ENCODE results near the gene ACTR10.

ACTR10 gene

DNA sequence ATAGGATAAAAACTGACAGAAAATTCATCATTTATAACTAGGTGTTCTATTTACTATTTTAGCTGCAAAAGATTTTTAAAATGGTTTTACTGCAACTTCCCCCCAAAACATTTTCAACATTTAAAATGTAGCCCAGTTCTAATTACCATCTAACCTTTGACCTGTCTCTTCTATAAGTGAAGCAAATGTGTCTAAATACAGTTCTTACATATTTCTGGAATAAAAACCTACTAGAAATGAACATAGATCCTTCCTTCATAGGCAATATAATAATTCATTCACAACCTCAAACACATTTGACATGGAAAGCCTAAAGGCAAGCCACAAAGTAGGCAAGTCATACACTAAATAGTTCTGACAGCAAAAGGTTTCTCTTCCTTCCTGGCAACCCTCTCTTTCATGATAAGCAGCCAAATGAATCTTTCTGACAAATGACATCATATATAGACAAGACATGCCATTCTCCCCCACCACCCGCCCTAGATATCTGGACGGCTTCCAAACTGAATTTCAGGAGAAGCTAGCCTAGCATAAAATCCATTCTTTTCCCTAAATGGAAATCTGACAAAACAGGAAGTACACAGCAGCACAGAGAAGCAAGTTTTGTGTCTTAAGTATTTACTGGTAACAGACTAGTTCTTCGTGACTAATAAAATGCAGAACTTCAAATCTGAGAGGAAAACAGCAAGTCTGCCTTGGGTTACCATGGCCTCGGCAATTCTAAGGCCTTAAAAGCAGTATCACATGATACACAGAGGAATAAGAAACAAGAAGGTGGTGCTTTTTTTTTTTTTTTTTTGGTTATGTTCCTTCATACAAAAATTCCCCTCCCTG, 81.2 kb downstream of the ACTR10 start:
- peaks cover 67% of the 10 kb centered on the region for H3K36me3 ChIP-seq
- H3K4me3 ChIP-seq (ENCODE audit: low read depth, low read length) = no peak overlapping the region
- no peak overlapping the region for H3K27ac ChIP-seq
- H3K27me3 ChIP-seq (ENCODE audit: insufficient read depth, low read depth, severe bottlenecking) = no peaks in the 10 kb centered on the region
- TF ChIP-seq, protein P1, sequence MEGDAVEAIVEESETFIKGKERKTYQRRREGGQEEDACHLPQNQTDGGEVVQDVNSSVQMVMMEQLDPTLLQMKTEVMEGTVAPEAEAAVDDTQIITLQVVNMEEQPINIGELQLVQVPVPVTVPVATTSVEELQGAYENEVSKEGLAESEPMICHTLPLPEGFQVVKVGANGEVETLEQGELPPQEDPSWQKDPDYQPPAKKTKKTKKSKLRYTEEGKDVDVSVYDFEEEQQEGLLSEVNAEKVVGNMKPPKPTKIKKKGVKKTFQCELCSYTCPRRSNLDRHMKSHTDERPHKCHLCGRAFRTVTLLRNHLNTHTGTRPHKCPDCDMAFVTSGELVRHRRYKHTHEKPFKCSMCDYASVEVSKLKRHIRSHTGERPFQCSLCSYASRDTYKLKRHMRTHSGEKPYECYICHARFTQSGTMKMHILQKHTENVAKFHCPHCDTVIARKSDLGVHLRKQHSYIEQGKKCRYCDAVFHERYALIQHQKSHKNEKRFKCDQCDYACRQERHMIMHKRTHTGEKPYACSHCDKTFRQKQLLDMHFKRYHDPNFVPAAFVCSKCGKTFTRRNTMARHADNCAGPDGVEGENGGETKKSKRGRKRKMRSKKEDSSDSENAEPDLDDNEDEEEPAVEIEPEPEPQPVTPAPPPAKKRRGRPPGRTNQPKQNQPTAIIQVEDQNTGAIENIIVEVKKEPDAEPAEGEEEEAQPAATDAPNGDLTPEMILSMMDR (IDR thresholded peaks at IDR 0.05; ENCODE audit: low read depth, low read length) = no peak
- no peak for DNase-seq
- H3K9me3 ChIP-seq (ENCODE audit: severe bottlenecking) = no peaks in the 10 kb centered on the region

DNA sequence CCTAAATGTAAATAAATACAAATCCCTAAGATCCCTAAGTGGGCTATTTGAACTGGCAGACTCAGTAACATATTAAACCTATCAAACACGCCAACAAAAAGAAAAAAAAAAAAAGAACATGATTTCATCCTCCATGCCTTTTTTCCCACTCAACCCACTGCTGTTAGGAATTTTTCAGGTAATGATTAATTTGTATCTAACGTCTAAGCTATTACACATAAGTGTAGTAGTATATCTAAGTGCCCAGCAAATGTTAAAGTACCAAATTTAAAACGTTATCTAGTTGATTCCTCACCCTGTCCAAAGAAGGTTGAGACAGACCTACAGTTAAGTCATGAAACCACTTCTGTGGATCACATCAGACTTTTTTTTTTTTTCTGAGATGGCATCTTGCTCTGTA, 82.0 kb downstream of the ACTR10 start:
- H3K4me3 ChIP-seq (ENCODE audit: low read depth, low read length) = no peak overlapping the region
- peaks cover 68% of the 10 kb centered on the region for H3K36me3 ChIP-seq

DNA sequence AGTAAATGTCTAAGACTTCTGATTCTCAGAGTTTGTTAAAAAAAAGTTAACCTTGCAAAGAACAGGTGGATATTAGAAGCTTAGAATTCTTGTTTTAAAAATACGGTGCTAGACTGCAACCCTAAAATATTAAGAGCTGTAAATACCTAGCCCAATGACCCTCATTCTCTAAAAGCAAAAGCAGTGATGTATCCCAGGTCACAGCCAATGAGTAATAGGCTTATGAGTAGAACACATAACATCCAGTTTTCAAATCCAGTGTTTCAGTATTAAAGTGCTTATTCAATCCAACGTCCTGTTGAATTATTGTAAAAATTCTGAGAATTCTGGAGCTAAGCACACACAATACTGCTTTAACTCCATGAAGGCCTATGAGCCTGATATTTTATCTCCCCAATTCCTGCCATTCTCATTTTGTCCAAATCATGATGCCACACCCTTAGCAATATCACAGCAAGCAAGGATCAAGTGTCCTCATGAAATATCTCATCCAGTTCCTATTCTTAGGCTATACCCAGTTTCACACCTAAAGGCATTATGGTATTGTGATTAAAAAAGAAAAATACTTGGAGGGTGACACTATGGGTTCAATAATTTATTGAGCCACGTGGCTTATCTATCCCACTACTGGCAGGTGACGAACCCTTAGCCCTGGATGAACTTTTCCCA, 83.1 kb downstream of the ACTR10 start:
- no peak for DNase-seq
- peaks cover 77% of the 10 kb centered on the region for H3K36me3 ChIP-seq
- no peak overlapping the region for H3K4me3 ChIP-seq (ENCODE audit: low read depth, low read length)
- H3K9me3 ChIP-seq (ENCODE audit: severe bottlenecking) = no peaks in the 10 kb centered on the region
- H3K27ac ChIP-seq = no peak overlapping the region
- H3K27me3 ChIP-seq (ENCODE audit: insufficient read depth, low read depth, severe bottlenecking) = no peaks in the 10 kb centered on the region
- TF ChIP-seq, protein P1 (IDR thresholded peaks at IDR 0.05; ENCODE audit: low read depth, low read length) = no peak

More for the DNA sequence above, 82.0 kb downstream of the ACTR10 start:
- Histone ChIP-seq H3K27me3 (ENCODE audit: insufficient read depth, low read depth, severe bottlenecking) (no peaks in the 10 kb centered on the region), H3K9me3 (ENCODE audit: severe bottlenecking) (no peaks in the 10 kb centered on the region), H3K27ac (no peak overlapping the region)
- TF ChIP-seq, protein P1 (IDR thresholded peaks at IDR 0.05; ENCODE audit: low read depth, low read length) = no peak
- DNase-seq = no peak

DNA sequence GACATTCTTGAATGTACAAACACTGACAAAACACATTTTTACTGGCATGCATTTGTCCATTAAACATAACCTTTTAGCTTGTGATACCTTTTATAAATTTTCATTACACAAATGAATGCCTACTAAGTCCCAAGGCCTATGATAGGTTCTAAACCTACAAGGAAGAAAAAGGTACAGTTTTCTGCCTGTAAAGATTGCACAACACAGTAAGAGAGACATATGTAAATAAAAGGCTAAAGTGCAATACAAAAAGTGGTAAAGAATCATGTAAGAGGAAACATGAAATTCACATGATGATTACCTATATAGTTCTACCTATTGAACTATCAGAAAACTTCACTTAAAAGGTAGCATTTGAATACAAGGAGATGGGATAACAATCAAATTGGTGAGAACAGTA, 83.8 kb downstream of the ACTR10 start:
- Histone ChIP-seq H3K27me3 (ENCODE audit: insufficient read depth, low read depth, severe bottlenecking) (no peaks in the 10 kb centered on the region), H3K36me3 (peaks cover 78% of the 10 kb centered on the region), H3K9me3 (ENCODE audit: severe bottlenecking) (no peaks in the 10 kb centered on the region), H3K4me3 (ENCODE audit: low read depth, low read length) (no peak overlapping the region), H3K27ac (no peak overlapping the region)
- no peak for DNase-seq
- TF ChIP-seq, protein P1 (IDR thresholded peaks at IDR 0.05; ENCODE audit: low read depth, low read length) = no peak

DNA sequence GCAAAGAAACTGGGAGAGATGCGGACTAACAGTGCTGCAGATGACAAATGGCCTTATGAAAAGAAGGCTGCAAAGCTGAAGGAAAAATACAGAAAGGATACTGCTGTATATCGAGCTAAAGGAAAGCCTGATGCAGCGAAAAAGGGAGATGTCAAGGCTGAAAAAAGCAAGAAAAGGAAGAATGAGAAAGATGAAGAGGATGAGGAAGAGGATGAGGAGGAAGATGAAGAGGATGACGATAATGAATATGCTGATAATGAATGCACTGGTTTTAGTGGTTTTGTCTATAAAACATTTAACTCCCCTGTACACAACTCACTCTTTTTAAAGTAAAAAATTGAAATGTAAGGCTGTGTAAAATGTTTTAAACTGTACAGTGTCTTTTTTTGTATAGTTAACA, 85.2 kb downstream of the ACTR10 start:
- no peak for DNase-seq
- no peaks in the 10 kb centered on the region for H3K9me3 ChIP-seq (ENCODE audit: severe bottlenecking)
- no peak overlapping the region for H3K27ac ChIP-seq
- H3K4me3 ChIP-seq (ENCODE audit: low read depth, low read length) = no peak overlapping the region
- peaks cover 77% of the 10 kb centered on the region for H3K36me3 ChIP-seq
- TF ChIP-seq, protein P1 (IDR thresholded peaks at IDR 0.05; ENCODE audit: low read depth, low read length) = no peak
- H3K27me3 ChIP-seq (ENCODE audit: insufficient read depth, low read depth, severe bottlenecking) = no peaks in the 10 kb centered on the region
